ENCODE data around the gene SCO1. TPM values are rescaled to one million over a fixed set of nuclear protein-coding genes. Genes with fewer than 3 reads are reported as not detected.
A peak's percentile ranks its signal among the peaks of the same experiment; 100 is the strongest.

Gene SCO1
- total RNA-seq, result 10 to 100 TPM; 23.7 to 25.3 TPM

DNA sequence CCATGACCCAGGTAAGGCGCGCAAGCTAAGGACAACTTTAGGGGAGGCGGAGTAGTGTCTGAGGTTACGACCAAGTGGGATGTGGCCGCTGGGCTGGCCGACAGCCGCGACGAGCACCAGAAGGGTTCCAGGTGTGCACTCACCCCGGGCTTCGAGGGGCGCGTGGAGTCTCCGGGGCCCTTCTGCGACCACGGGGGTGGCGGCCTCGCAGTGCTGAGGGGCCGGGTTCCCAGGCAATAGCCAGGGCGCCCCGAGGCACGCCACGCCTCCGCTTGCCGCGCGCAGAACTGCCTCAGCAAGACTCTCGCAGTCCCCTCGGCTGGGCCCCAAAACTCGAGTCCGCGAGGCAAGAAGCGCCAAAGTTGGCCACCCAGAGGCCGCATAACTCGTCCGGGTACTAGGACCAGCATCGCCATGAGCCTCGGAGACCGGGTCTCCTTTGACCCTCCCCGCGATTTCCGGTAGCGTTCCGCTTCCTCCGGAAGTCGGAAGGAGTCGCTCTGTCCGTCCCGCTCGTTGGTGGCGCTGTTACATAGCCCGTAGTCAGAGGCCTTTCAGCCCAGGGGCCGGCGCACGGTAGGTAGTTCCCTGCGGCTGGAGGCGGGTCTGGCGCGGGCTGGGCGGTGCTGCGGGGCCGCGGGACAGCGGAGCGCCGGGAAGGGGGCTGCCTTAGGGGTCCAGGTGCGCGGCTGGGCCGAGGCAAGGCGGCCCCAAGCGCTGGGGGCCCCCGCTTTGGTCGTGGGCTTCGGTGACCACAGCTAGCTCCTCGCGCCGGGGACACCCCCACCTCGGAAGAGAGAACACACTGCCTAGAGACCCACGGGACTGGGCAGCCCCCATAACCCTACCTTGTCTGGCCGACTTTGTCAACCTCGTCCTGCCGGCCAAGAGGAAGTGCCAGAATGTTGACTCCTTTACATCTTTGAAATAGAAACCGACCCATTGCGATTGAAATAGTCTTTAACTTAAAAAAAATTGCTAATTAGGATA, at the start of gene SCO1, which contains the start of gene ADPRM:
SCO1 (minus strand) TSS at position 442 of the 990 bp plus-strand sequence; CDS start at position 416, 26 bp downstream.
ADPRM (plus strand) TSS at position 503 of the 990 bp plus-strand sequence. CDS start 7,333 bp downstream, outside the sequence.
- CTCF ChIA-PET, result interaction anchor here (0.7 to 1.8 kb wide), 3 partner anchors 16 to 1257 kb away, joined by 3 to 6 read pairs (median 3); no protein-coding TSS in a partner anchor
- DNase-seq, result peak; percentile 93
- H3K4me1 Mint-ChIP-seq, result peaks cover 57% of the 10 kb centered on the region
- POLR2A ChIA-PET, result no interaction called here
- peaks cover 41% of the 10 kb centered on the region for H3K36me3 Mint-ChIP-seq (ENCODE audit: low read depth)
- peak within 1 kb of the TSS; percentile 97 for H3K4me3 Mint-ChIP-seq
- no peaks in the 10 kb centered on the region for H3K9me3 Mint-ChIP-seq
- peak within 1 kb of the TSS; percentile 95 for H3K27ac Mint-ChIP-seq
- H3K27me3 Mint-ChIP-seq, result no peaks in the 10 kb centered on the region

- CTCF ChIA-PET, result no interaction called here
- H3K27me3 Mint-ChIP-seq, result peaks cover 4% of the 10 kb centered on the region
- H3K36me3 Mint-ChIP-seq (ENCODE audit: low read depth), result no peaks in the 10 kb centered on the region
- H3K4me1 Mint-ChIP-seq, result peaks cover 8% of the 10 kb centered on the region
- no peaks in the 10 kb centered on the region for H3K9me3 Mint-ChIP-seq
- POLR2A ChIA-PET, result no interaction called here
- no peak for DNase-seq
- no peak overlapping the region for H3K27ac Mint-ChIP-seq
- H3K4me3 Mint-ChIP-seq, result no peak overlapping the region
These were observed 47.9 kb upstream of the SCO1 start for GRCh38 chr17:10745231-10745630.

DNA sequence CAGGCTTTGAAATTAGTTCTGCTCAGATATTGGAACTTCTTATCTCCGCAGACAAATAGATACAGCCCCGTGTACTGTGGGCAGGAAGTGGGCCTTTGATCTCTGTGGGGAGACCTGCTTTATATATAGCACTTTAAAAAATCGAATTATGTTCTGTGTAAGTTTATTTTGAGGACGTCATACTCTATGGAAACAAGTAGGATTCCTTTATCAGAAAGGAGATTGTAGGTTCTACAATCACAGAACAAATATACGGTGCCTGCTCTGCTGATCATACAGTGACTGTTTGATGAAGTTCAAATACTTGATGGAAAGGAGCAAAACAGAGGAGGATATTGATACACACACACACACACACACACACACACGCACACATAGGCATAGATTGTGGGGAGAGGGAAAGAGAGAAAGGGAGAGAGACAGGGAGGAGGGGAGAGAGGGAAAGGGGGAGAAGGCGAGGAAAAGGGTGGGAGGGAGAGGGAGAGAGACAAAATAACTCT, 47.2 kb upstream of the SCO1 start:
- POLR2A ChIA-PET, result no interaction called here
- peak; percentile 54 for DNase-seq
- Mint-ChIP-seq H3K4me1 (peaks cover 8% of the 10 kb centered on the region), H3K36me3 (ENCODE audit: low read depth) (no peaks in the 10 kb centered on the region), H3K9me3 (no peaks in the 10 kb centered on the region), H3K27ac (peak overlapping the region; percentile 52), H3K4me3 (no peak overlapping the region), H3K27me3 (peaks cover 4% of the 10 kb centered on the region)
- CTCF ChIA-PET, result no interaction called here

GRCh38 chr17:10743316-10744009, 46.1 kb upstream of the SCO1 start:
- no peaks in the 10 kb centered on the region for H3K9me3 Mint-ChIP-seq
- DNase-seq, result no peak
- ChIA-PET CTCF (no interaction called here), POLR2A (no interaction called here)
- no peaks in the 10 kb centered on the region for H3K36me3 Mint-ChIP-seq (ENCODE audit: low read depth)
- H3K4me1 Mint-ChIP-seq, result peaks cover 8% of the 10 kb centered on the region
- no peak overlapping the region for H3K4me3 Mint-ChIP-seq
- peaks cover 4% of the 10 kb centered on the region for H3K27me3 Mint-ChIP-seq
- H3K27ac Mint-ChIP-seq, result no peak overlapping the region

- Mint-ChIP-seq H3K9me3 (no peaks in the 10 kb centered on the region), H3K4me1 (peaks cover 8% of the 10 kb centered on the region), H3K36me3 (ENCODE audit: low read depth) (no peaks in the 10 kb centered on the region), H3K27ac (no peak overlapping the region), H3K4me3 (no peak overlapping the region), H3K27me3 (peaks cover 4% of the 10 kb centered on the region)
- DNase-seq, result no peak
- CTCF ChIA-PET, result interaction anchor here (0.6 kb wide), 1 partner anchor 94 kb away, joined by 4 read pairs; no protein-coding TSS in a partner anchor
- POLR2A ChIA-PET, result no interaction called here
These were observed 45.1 kb upstream of the SCO1 start for GRCh38 chr17:10742431-10742830.

DNA sequence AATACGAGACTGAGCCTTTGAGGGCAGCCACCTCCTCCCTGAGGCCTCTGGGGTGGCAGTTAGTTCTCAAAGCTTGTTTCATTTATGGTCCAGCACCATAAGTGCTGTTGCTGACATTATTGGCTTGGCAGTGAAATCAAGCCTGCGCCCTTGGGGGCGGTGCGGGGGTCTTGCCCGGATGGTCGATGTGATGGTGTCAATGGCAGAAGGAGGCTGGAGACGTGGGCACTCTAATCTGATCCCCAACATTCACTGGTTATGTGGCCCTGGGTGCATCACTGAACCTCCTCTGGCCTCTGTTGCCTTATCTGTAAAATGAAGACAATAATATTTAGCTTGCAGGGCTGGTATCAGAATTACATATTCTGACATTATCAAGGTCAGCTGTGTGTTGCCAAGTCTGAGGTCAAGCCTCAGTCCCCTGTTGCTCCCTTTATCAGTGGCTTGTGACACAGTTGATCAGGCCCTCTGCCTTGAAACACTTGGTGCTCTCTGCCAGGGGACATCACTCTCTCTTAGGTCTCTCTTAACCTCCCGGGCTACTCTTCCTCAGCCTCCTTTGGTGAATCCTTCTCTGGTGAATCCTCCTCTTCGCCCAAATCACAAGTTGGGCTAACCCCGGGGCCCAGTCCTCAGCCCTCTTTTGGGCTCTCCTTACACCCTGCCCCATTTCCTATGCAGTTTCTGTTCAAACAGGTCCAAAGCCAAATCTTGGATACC, 44.2 kb upstream of the SCO1 start:
- peaks cover 4% of the 10 kb centered on the region for H3K27me3 Mint-ChIP-seq
- no peaks in the 10 kb centered on the region for H3K9me3 Mint-ChIP-seq
- DNase-seq, result no peak
- peaks cover 11% of the 10 kb centered on the region for H3K4me1 Mint-ChIP-seq
- no peaks in the 10 kb centered on the region for H3K36me3 Mint-ChIP-seq (ENCODE audit: low read depth)
- no peak overlapping the region for H3K4me3 Mint-ChIP-seq
- no peak overlapping the region for H3K27ac Mint-ChIP-seq
- POLR2A ChIA-PET, result no interaction called here
- CTCF ChIA-PET, result interaction anchor here (0.6 to 0.9 kb wide), 2 partner anchors 104 to 506 kb away, joined by 3 to 4 read pairs; no protein-coding TSS in a partner anchor

DNA sequence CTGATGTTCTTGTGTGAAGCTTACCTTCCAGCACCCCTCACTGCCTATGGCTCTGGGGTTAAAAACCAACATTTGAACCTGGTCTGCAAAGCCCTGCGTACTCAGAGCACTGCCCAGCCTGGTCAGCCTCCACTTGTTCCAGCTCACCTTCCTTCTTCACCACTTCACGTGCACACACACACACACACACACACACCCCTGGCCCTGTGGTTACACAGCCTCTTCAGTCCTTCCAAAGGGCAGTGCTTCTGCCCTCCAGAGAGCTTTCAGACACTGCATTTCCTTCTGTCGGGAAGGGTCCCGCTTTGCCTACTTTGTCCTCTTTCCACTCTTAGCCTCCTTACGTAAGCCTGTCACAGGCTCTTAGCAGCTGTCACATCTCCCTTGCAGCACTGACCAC, 42.1 kb upstream of the SCO1 start:
- no peaks in the 10 kb centered on the region for H3K36me3 Mint-ChIP-seq (ENCODE audit: low read depth)
- H3K27me3 Mint-ChIP-seq, result peaks cover 3% of the 10 kb centered on the region
- ChIA-PET CTCF (no interaction called here), POLR2A (no interaction called here)
- no peak overlapping the region for H3K4me3 Mint-ChIP-seq
- H3K4me1 Mint-ChIP-seq, result peaks cover 7% of the 10 kb centered on the region
- no peaks in the 10 kb centered on the region for H3K9me3 Mint-ChIP-seq
- no peak overlapping the region for H3K27ac Mint-ChIP-seq
- DNase-seq, result no peak

- peaks cover 3% of the 10 kb centered on the region for H3K27me3 Mint-ChIP-seq
- ChIA-PET POLR2A (no interaction called here), CTCF (no interaction called here)
- H3K27ac Mint-ChIP-seq, result no peak overlapping the region
- no peaks in the 10 kb centered on the region for H3K36me3 Mint-ChIP-seq (ENCODE audit: low read depth)
- H3K4me3 Mint-ChIP-seq, result no peak overlapping the region
- no peak for DNase-seq
- H3K4me1 Mint-ChIP-seq, result peaks cover 4% of the 10 kb centered on the region
- no peaks in the 10 kb centered on the region for H3K9me3 Mint-ChIP-seq
These were observed 41.4 kb upstream of the SCO1 start for GRCh38 chr17:10738521-10739258.

GRCh38 chr17:10737736-10738135, 40.4 kb upstream of the SCO1 start:
- Mint-ChIP-seq H3K27me3 (peaks cover 3% of the 10 kb centered on the region), H3K27ac (no peak overlapping the region), H3K36me3 (ENCODE audit: low read depth) (no peaks in the 10 kb centered on the region), H3K4me1 (peaks cover 4% of the 10 kb centered on the region), H3K9me3 (no peaks in the 10 kb centered on the region), H3K4me3 (no peak overlapping the region)
- ChIA-PET POLR2A (interaction anchor here (0.7 kb wide), 1 partner anchor 107 kb away, joined by 3 read pairs; no protein-coding TSS in a partner anchor), CTCF (interaction anchor here (0.7 to 2.5 kb wide), 7 partner anchors 20 to 107 kb away, joined by 3 to 8 read pairs (median 4); partner anchors contain the start of genes ADPRM and SCO1)
- no peak for DNase-seq

DNA sequence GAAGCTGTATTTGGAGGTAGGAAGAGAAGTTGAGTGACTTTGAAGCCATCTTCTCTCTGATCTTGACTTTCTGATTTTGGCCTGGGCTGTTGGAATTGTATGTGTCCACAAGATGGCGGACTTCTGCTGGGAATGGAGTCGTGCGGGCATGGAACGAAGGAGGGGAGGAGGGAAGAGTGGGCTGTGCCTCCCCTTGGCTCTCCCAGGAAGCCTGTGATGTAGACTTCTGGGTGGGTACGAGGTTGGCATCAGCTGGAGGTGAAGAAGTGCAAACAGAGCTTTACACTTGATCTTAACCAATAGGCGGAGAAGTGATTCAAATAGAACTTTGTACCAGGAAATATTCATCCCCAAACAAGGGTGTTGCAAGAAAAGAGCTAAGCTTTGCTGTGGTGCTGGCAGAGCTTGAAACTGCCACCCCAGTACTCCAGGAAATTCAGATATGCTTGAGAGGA, 39.9 kb upstream of the SCO1 start:
- H3K27me3 Mint-ChIP-seq, result peaks cover 3% of the 10 kb centered on the region
- no peaks in the 10 kb centered on the region for H3K36me3 Mint-ChIP-seq (ENCODE audit: low read depth)
- H3K9me3 Mint-ChIP-seq, result no peaks in the 10 kb centered on the region
- peaks cover 4% of the 10 kb centered on the region for H3K4me1 Mint-ChIP-seq
- peak; percentile 43 for DNase-seq
- POLR2A ChIA-PET, result interaction anchor here (0.7 kb wide), 1 partner anchor 108 kb away, joined by 3 read pairs; no protein-coding TSS in a partner anchor
- no peak overlapping the region for H3K27ac Mint-ChIP-seq
- CTCF ChIA-PET, result interaction anchor here (0.7 to 2.5 kb wide), 7 partner anchors 19 to 107 kb away, joined by 3 to 8 read pairs (median 4); partner anchors contain the start of genes ADPRM and SCO1
- H3K4me3 Mint-ChIP-seq, result no peak overlapping the region

GRCh38 chr17:10735821-10736220, 38.5 kb upstream of the SCO1 start:
- ChIA-PET POLR2A (no interaction called here), CTCF (interaction anchor here (2.5 kb wide), 1 partner anchor 36 kb away, joined by 8 read pairs; no protein-coding TSS in a partner anchor)
- no peaks in the 10 kb centered on the region for H3K9me3 Mint-ChIP-seq
- H3K27ac Mint-ChIP-seq, result no peak overlapping the region
- DNase-seq, result no peak
- H3K4me1 Mint-ChIP-seq, result peaks cover 8% of the 10 kb centered on the region
- no peaks in the 10 kb centered on the region for H3K36me3 Mint-ChIP-seq (ENCODE audit: low read depth)
- H3K27me3 Mint-ChIP-seq, result peaks cover 3% of the 10 kb centered on the region
- H3K4me3 Mint-ChIP-seq, result no peak overlapping the region

Measured in activated CD4-positive, alpha-beta T cell treated with anti-CD3 and anti-CD28 coated beads, Interleukin-2, amount 10 ng/mL, durations not matched to agents 7 days and 5 days (primary cell).